Liver (tissue), 9 donors: ENCODE data around the gene TAF8. TPM values are rescaled to one million over a fixed set of nuclear protein-coding genes. Genes with fewer than 3 reads are reported as not detected.

ENCODE experiments used
- DNase-seq: peaks from one replicate; pipeline ENCODE4 v3.0.0-alpha.2; 2017; ENCODE audit warnings: low spot score
- H3K27ac ChIP-seq, 2 donors: one replicate each; pipeline ENCODE4 v1.7.0; 2013; ENCODE audit warnings: inconsistent platforms in 2 of 2, low read length in 2 of 2, control low read depth in 1 of 2, low read depth in 1 of 2, mild to moderate bottlenecking in 1 of 2
- H3K27me3 ChIP-seq, 4 donors: one replicate each; pipeline versions ENCODE4 v1.6.1 to v1.7.0; 2013; ENCODE audit warnings: low read length in 3 of 4, inconsistent platforms in 1 of 4, mild to moderate bottlenecking in 1 of 4, moderate library complexity in 1 of 4; ENCODE audit not compliant: control insufficient read depth in 4 of 4, insufficient read depth in 4 of 4
- H3K36me3 ChIP-seq, 4 donors: one replicate each; pipeline versions ENCODE4 v1.6.1 to v1.7.0; 2013; ENCODE audit warnings: low read length in 3 of 4, mild to moderate bottlenecking in 3 of 4, low read depth in 1 of 4, moderate library complexity in 1 of 4; ENCODE audit not compliant: control insufficient read depth in 4 of 4, insufficient read depth in 3 of 4
- H3K4me1 ChIP-seq, 4 donors: one replicate each; pipeline versions ENCODE4 v1.6.1 to v1.7.0; 2013; ENCODE audit warnings: low read length in 3 of 4, mild to moderate bottlenecking in 3 of 4, moderate library complexity in 1 of 4; ENCODE audit not compliant: control insufficient read depth in 4 of 4, insufficient read depth in 4 of 4
- H3K4me3 ChIP-seq, 3 donors: one replicate each; pipeline versions ENCODE4 v1.6.1 to v1.7.0; 2013; ENCODE audit warnings: low read length in 3 of 3, control low read depth in 1 of 3, low read depth in 1 of 3, mild to moderate bottlenecking in 1 of 3
- H3K9ac ChIP-seq, 2 donors: one replicate each; pipeline ENCODE4 v1.7.0; 2013; ENCODE audit warnings: low read length in 2 of 2, mild to moderate bottlenecking in 2 of 2, moderate library complexity in 2 of 2, control low read depth in 1 of 2, low read depth in 1 of 2
- H3K9me3 ChIP-seq, 4 donors: one replicate each; pipeline versions ENCODE4 v1.6.1 to v1.7.0; 2013; ENCODE audit warnings: low read length in 3 of 4; ENCODE audit not compliant: control insufficient read depth in 4 of 4
- EGR1 ChIP-seq, 2 donors: IDR thresholded peaks; 2 replicates each; pipeline ENCODE4 v1.6.1; 2016 to 2018; ENCODE audit warnings: antibody characterized with exemption in 2 of 2, low read depth in 2 of 2
- GABPA ChIP-seq, 2 donors: IDR thresholded peaks in 1 of 2; conservative IDR thresholded peaks in 1 of 2; 2 replicates each; pipeline ENCODE4 v1.6.1; 2016; ENCODE audit warnings: antibody characterized with exemption in 2 of 2, mild to moderate bottlenecking in 1 of 2, moderate library complexity in 1 of 2
- HNF4A ChIP-seq, 2 donors: conservative IDR thresholded peaks; 2 replicates each; pipeline ENCODE4 v1.6.1; 2016; ENCODE audit warnings: antibody characterized with exemption in 2 of 2, mild to moderate bottlenecking in 2 of 2
- HNF4G ChIP-seq: IDR thresholded peaks from 2 replicates; pipeline ENCODE4 v1.6.1; 2016; ENCODE audit warnings: antibody characterized with exemption
- NR2F2 ChIP-seq: IDR thresholded peaks from 2 replicates; pipeline ENCODE4 v1.6.1; 2016; ENCODE audit warnings: antibody characterized with exemption
- RAD21 ChIP-seq, 2 donors: IDR thresholded peaks; 2 replicates each; pipeline ENCODE4 v1.6.1; 2016; ENCODE audit warnings: antibody characterized with exemption in 2 of 2, mild to moderate bottlenecking in 2 of 2
- REST ChIP-seq: IDR thresholded peaks from 2 replicates; pipeline ENCODE4 v1.6.1; 2016; ENCODE audit warnings: antibody characterized with exemption, mild to moderate bottlenecking
- SP1 ChIP-seq: IDR thresholded peaks from 2 replicates; pipeline ENCODE4 v1.6.1; 2018; ENCODE audit warnings: antibody characterized with exemption, mild to moderate bottlenecking
- TAF1 ChIP-seq: conservative IDR thresholded peaks from 2 replicates; pipeline ENCODE4 v1.6.1; 2016; ENCODE audit warnings: antibody characterized with exemption, mild to moderate bottlenecking
- YY1 ChIP-seq: IDR thresholded peaks from 2 replicates; pipeline ENCODE4 v1.6.1; 2016; ENCODE audit warnings: antibody characterized with exemption, mild to moderate bottlenecking
- ZBTB33 ChIP-seq: IDR thresholded peaks from 2 replicates; pipeline ENCODE4 v1.6.1; 2016; ENCODE audit warnings: antibody characterized with exemption
- WGBS: extraction: QIAGEN DNeasy Blood & Tissue Kit; methylation state at CpG from one replicate; pipeline ENCODE4 v1.1.7; 2013; 5-methylcytosine and 5-hydroxymethylcytosine counted together
- polyA plus RNA-seq, 2 donors: library from polyadenylated mRNA; stranded (reverse) in 1 of 2; unstranded in 1 of 2; fragments of 200-250 nt in 1 of 2; fragments of >200 nt in 1 of 2; fragmentation: Nextera tagmentation in 1 of 2; extraction: Ambion mirVana in 1 of 2; gene quantifications; one replicate each; pipeline versions ENCODE4 v1.2.1 to v1.2.3, GENCODE V29; 2013 to 2015
- total RNA-seq, 2 donors: library from RNA; depleted of rRNA; stranded (reverse); fragments of >200 nt; gene quantifications; one replicate each; pipeline ENCODE4 v1.2.3, GENCODE V29; 2014
- TF ChIP-seq, protein P1 (sequence below): fragments of 150-350 bp; IDR thresholded peaks from 2 replicates; pipeline ENCODE4 v1.5.1; 2017; ENCODE audit warnings: improper control_type of control experiment, low read depth, low read length; ENCODE audit not compliant: missing input control
- TF ChIP-seq, protein P2 (sequence below): IDR thresholded peaks from 2 replicates; pipeline ENCODE4 v1.6.1; 2016; ENCODE audit warnings: antibody characterized with exemption
- TF ChIP-seq, protein P3 (sequence below): IDR thresholded peaks from 2 replicates; pipeline ENCODE4 v1.6.1; 2016; ENCODE audit warnings: antibody characterized with exemption
- donor health status: healthy.
- donor health status: healthy.
- donor health status: healthy.
- donor health status: healthy.
- donor health status: healthy.

TAF8 gene
- total and polyA plus RNA-seq, 4 donors = 3.9 to 11.3 (median 7.4) TPM

DNA sequence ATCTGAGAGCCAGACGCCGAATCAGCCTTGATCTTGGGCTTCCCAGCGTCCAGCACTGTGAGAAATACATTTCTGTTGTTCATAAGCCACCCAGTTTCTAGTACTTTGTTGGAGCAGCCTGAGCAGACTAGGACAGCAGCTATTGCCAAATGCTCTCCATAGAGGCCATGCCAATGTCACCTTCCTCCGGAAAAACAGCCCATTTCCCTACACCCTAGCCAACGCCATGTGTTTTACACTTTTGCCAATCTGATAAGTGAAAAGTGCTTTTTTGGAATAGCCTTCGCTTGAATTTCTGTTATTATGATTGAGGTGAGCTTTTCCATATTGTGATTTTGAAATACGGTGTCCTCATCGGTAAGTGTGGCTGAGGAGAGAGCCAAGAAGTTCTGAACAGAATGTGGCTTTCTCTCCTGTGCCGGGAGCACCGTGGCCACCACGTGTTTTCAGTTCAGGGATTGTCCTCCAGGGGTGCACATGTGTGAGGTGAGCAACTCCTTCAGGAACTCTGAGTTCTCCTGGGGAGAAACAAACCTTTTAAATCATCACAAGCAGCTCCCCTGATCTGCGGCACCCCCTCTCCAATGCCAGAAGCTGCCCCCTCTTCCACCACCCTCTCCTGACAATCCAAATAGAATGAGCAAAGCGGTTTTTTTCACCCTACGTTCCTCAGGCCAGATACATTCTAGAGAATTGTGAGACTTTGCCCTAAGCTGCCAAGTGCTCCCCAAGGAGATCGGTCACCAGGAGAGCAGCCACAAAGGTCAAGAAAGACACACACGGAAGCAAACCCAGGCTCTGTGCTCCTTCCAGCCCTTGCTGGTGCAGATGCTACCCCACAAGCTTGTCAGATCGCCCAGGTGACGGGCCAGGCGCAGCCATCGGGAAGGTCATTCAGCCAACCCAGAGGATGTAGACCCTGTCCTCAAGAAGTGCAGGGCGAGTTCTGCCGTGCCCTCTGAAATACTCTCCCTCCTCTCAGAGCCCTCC is 36.0 kb downstream of the TAF8 start:
- H3K27ac ChIP-seq = no peak overlapping the region
- no peak for DNase-seq
- H3K27me3 ChIP-seq = no peaks in the 10 kb centered on the region
- H3K9ac ChIP-seq = no peak overlapping the region
- no peak for TF ChIP-seq EGR1 (IDR thresholded peaks at IDR 0.05; ENCODE audit: low read depth in 2 of 2)
- TF ChIP-seq, protein P1, sequence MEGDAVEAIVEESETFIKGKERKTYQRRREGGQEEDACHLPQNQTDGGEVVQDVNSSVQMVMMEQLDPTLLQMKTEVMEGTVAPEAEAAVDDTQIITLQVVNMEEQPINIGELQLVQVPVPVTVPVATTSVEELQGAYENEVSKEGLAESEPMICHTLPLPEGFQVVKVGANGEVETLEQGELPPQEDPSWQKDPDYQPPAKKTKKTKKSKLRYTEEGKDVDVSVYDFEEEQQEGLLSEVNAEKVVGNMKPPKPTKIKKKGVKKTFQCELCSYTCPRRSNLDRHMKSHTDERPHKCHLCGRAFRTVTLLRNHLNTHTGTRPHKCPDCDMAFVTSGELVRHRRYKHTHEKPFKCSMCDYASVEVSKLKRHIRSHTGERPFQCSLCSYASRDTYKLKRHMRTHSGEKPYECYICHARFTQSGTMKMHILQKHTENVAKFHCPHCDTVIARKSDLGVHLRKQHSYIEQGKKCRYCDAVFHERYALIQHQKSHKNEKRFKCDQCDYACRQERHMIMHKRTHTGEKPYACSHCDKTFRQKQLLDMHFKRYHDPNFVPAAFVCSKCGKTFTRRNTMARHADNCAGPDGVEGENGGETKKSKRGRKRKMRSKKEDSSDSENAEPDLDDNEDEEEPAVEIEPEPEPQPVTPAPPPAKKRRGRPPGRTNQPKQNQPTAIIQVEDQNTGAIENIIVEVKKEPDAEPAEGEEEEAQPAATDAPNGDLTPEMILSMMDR = peak; percentile 10
- WGBS = 90% methylated on average over 22 of the region's 22 CpGs
- H3K36me3 ChIP-seq = peaks cover 0 to 7% (median 0%) of the 10 kb centered on the region in 4 donors
- H3K4me1 ChIP-seq = no peaks in the 10 kb centered on the region
- H3K4me3 ChIP-seq = no peak overlapping the region
- H3K9me3 ChIP-seq = no peaks in the 10 kb centered on the region

- 94% methylated on average over 7 of the region's 7 CpGs for WGBS
- TF ChIP-seq, protein P2, sequence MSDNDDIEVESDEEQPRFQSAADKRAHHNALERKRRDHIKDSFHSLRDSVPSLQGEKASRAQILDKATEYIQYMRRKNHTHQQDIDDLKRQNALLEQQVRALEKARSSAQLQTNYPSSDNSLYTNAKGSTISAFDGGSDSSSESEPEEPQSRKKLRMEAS = no peak
- TF ChIP-seq ZBTB33 (no peak), TAF1 (no peak), RAD21 (IDR thresholded peaks at IDR 0.05) (no peak), EGR1 (IDR thresholded peaks at IDR 0.05; ENCODE audit: low read depth in 2 of 2) (no peak), HNF4G (no peak)
- TF ChIP-seq, protein P3, sequence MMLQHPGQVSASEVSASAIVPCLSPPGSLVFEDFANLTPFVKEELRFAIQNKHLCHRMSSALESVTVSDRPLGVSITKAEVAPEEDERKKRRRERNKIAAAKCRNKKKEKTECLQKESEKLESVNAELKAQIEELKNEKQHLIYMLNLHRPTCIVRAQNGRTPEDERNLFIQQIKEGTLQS = no peak
- Histone ChIP-seq H3K9ac (no peak overlapping the region), H3K27me3 (no peaks in the 10 kb centered on the region), H3K9me3 (no peaks in the 10 kb centered on the region), H3K4me3 (no peak overlapping the region), H3K4me1 (no peaks in the 10 kb centered on the region), H3K36me3 (no peaks in the 10 kb centered on the region), H3K27ac (no peak overlapping the region)
- DNase-seq = no peak
Observed at GRCh38 chr6:42088101-42088591, 37.8 kb downstream of the TAF8 start.

GRCh38 chr6:42090819-42091717 is 40.7 kb downstream of the TAF8 start:
- DNase-seq = no peak
- Histone ChIP-seq H3K27me3 (no peaks in the 10 kb centered on the region), H3K9me3 (no peaks in the 10 kb centered on the region), H3K4me3 (no peak overlapping the region), H3K9ac (no peak overlapping the region), H3K27ac (no peak overlapping the region), H3K36me3 (no peaks in the 10 kb centered on the region), H3K4me1 (no peaks in the 10 kb centered on the region)
- WGBS = 93% methylated on average over 10 of the region's 10 CpGs
- TF ChIP-seq, protein P3 = no peak
- TF ChIP-seq, protein P2 = no peak
- no peak for TF ChIP-seq NR2F2
- no peak for TF ChIP-seq HNF4A (conservative IDR thresholded peaks at IDR 0.05)
- TF ChIP-seq SP1 = no peak
- TF ChIP-seq GABPA (IDR thresholded peaks at IDR 0.05 in 1 of 2, conservative IDR thresholded peaks at IDR 0.05 in 1 of 2) = no peak
- TF ChIP-seq HNF4G = no peak
- TF ChIP-seq YY1 = no peak
- no peak for TF ChIP-seq REST
